ENCODE data around the gene SLC24A1.
A peak's percentile ranks its signal among the peaks of the same experiment; 100 is the strongest.

SLC24A1 gene

GRCh38 chr15:65618560-65619109 is 3.1 kb upstream of the SLC24A1 start:
- no peak for DNase-seq (ENCODE audit: low read depth in 2 of 2)

- no peak for DNase-seq (ENCODE audit: low read depth in 2 of 2)
Observed at GRCh38 chr15:65619626-65620290, 2.0 kb upstream of the SLC24A1 start.

GRCh38 chr15:65620833-65621232 is 905 bp upstream of the SLC24A1 start:
- DNase-seq (ENCODE audit: low read depth in 2 of 2): no peak

- DNase-seq (ENCODE audit: low read depth in 2 of 2): no peak
Observed at GRCh38 chr15:65623103-65623502, 1.4 kb downstream of the SLC24A1 start.

GRCh38 chr15:65626856-65627255 is 5.1 kb downstream of the SLC24A1 start:
- no peak for DNase-seq (ENCODE audit: low read depth in 2 of 2)

GRCh38 chr15:65629548-65629947 is 7.8 kb downstream of the SLC24A1 start:
- no peak for DNase-seq (ENCODE audit: low read depth in 2 of 2)

GRCh38 chr15:65630760-65631159 is 9.0 kb downstream of the SLC24A1 start:
- DNase-seq (ENCODE audit: low read depth in 2 of 2): no peak

- no peak for DNase-seq (ENCODE audit: low read depth in 2 of 2)
Observed at GRCh38 chr15:65631503-65631902, 9.8 kb downstream of the SLC24A1 start.

- no peak for DNase-seq (ENCODE audit: low read depth in 2 of 2)
Observed at GRCh38 chr15:65632780-65633375, 11.1 kb downstream of the SLC24A1 start.

GRCh38 chr15:65633752-65634151 is 12.0 kb downstream of the SLC24A1 start:
- DNase-seq (ENCODE audit: low read depth in 2 of 2): no peak

GRCh38 chr15:65634356-65634755 is 12.6 kb downstream of the SLC24A1 start:
- DNase-seq (ENCODE audit: low read depth in 2 of 2): no peak

- DNase-seq (ENCODE audit: low read depth in 2 of 2): no peak
Observed at GRCh38 chr15:65638109-65638508, 16.4 kb downstream of the SLC24A1 start.

GRCh38 chr15:65638681-65639089 is 16.9 kb downstream of the SLC24A1 start:
- peak in 1 of 2 donors; percentile 28 for DNase-seq (ENCODE audit: low read depth in 2 of 2)

- DNase-seq (ENCODE audit: low read depth in 2 of 2): no peak
Observed at GRCh38 chr15:65639509-65639908, 17.8 kb downstream of the SLC24A1 start.

- no peak for DNase-seq (ENCODE audit: low read depth in 2 of 2)
Observed at GRCh38 chr15:65641768-65642475, 20.2 kb downstream of the SLC24A1 start.

GRCh38 chr15:65642594-65642993 is 20.9 kb downstream of the SLC24A1 start:
- DNase-seq (ENCODE audit: low read depth in 2 of 2): no peak

GRCh38 chr15:65644282-65644681 is 22.5 kb downstream of the SLC24A1 start:
- no peak for DNase-seq (ENCODE audit: low read depth in 2 of 2)

- no peak for DNase-seq (ENCODE audit: low read depth in 2 of 2)
Observed at GRCh38 chr15:65645392-65645791, 23.7 kb downstream of the SLC24A1 start.

- DNase-seq (ENCODE audit: low read depth in 2 of 2): no peak
Observed at GRCh38 chr15:65646486-65646885, 24.7 kb downstream of the SLC24A1 start.

- DNase-seq (ENCODE audit: low read depth in 2 of 2): no peak
Observed at GRCh38 chr15:65650312-65651041, 28.7 kb downstream of the SLC24A1 start.

GRCh38 chr15:65651042-65651322 is 29.2 kb downstream of the SLC24A1 start:
- DNase-seq (ENCODE audit: low read depth in 2 of 2): no peak

All from stimulated activated CD4-positive, alpha-beta T cell treated with anti-CD3 and anti-CD28 coated beads, Interleukin-1b, Interleukin-23, amount 100 ng/mL, for 4 hours (primary cell).